ENCODE data around the gene TMCC2. TPM values are rescaled to one million over a fixed set of nuclear protein-coding genes. Genes with fewer than 3 reads are reported as not detected.

The TMCC2 gene
- total RNA-seq, 2 experiments from 2014 or later: 0.52 to 0.64 TPM

- H3K36me3 Mint-ChIP-seq (ENCODE audit: low read depth): no peaks in the 10 kb centered on the region
- no peaks in the 10 kb centered on the region for H3K27me3 Mint-ChIP-seq
- POLR2A ChIA-PET: no interaction called here
- DNase-seq: no peak
- CTCF ChIA-PET: interaction anchor here (0.7 to 7.4 kb wide), 4 partner anchors 9 to 186 kb away, joined by 3 to 70 read pairs (median 12); partner anchors contain the start of gene TMCC2
- H3K27ac Mint-ChIP-seq: no peak overlapping the region
- no peak overlapping the region for H3K4me3 Mint-ChIP-seq
- peaks cover 17% of the 10 kb centered on the region for H3K4me1 Mint-ChIP-seq
- no peaks in the 10 kb centered on the region for H3K9me3 Mint-ChIP-seq
Observed at GRCh38 chr1:205247130-205247921, 19.6 kb downstream of the TMCC2 start.

- H3K9me3 Mint-ChIP-seq: no peaks in the 10 kb centered on the region
- H3K27me3 Mint-ChIP-seq: no peaks in the 10 kb centered on the region
- H3K4me1 Mint-ChIP-seq: peaks cover 17% of the 10 kb centered on the region
- DNase-seq: no peak
- H3K4me3 Mint-ChIP-seq: no peak overlapping the region
- no peaks in the 10 kb centered on the region for H3K36me3 Mint-ChIP-seq (ENCODE audit: low read depth)
- POLR2A ChIA-PET: no interaction called here
- CTCF ChIA-PET: interaction anchor here (1.5 to 7.4 kb wide), 2 partner anchors 8 to 11 kb away, joined by 8 to 70 read pairs; no protein-coding TSS in a partner anchor
- no peak overlapping the region for H3K27ac Mint-ChIP-seq
Observed at GRCh38 chr1:205248793-205249601, 21.3 kb downstream of the TMCC2 start.

- DNase-seq: no peak
- peaks cover 17% of the 10 kb centered on the region for H3K4me1 Mint-ChIP-seq
- no peak overlapping the region for H3K4me3 Mint-ChIP-seq
- ChIA-PET POLR2A (interaction anchor here (0.7 kb wide), 1 partner anchor 51 kb away, joined by 3 read pairs; no protein-coding TSS in a partner anchor), CTCF (interaction anchor here (1.2 to 1.5 kb wide), 2 partner anchors 11 to 20 kb away, joined by 3 to 8 read pairs; no protein-coding TSS in a partner anchor)
- no peaks in the 10 kb centered on the region for H3K9me3 Mint-ChIP-seq
- no peaks in the 10 kb centered on the region for H3K27me3 Mint-ChIP-seq
- H3K36me3 Mint-ChIP-seq (ENCODE audit: low read depth): no peaks in the 10 kb centered on the region
- H3K27ac Mint-ChIP-seq: no peak overlapping the region
Observed at GRCh38 chr1:205249651-205250050, 21.9 kb downstream of the TMCC2 start.

- Mint-ChIP-seq H3K36me3 (ENCODE audit: low read depth) (no peaks in the 10 kb centered on the region), H3K4me1 (peaks cover 17% of the 10 kb centered on the region), H3K9me3 (no peaks in the 10 kb centered on the region), H3K27ac (no peak overlapping the region), H3K27me3 (no peaks in the 10 kb centered on the region), H3K4me3 (no peak overlapping the region)
- CTCF ChIA-PET: interaction anchor here (0.6 to 14.4 kb wide), 6 partner anchors 8 to 21 kb away, joined by 3 to 110 read pairs (median 7); no protein-coding TSS in a partner anchor
- no peak for DNase-seq
- POLR2A ChIA-PET: no interaction called here
Observed at GRCh38 chr1:205250699-205251098, 23.0 kb downstream of the TMCC2 start.

DNA sequence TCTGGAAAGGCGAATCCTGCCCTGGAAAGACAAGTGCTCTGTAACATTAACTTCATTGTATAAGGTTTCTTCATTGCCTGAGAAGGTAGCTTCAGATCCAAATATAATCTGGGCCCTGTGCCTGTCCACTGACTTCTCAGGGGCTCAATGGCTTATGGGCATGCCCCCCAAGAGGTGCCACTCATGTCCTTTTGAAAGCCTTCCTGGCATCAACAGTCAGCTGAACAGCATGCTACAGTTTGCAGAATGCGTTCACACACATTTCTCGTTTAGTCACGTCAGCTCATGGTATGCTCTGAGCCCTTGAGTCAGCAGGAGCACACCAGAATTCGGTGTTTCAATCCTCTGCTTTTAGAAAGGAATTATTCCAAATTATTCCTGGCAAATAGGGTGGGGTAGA, 23.8 kb downstream of the TMCC2 start:
- H3K4me1 Mint-ChIP-seq: peaks cover 10% of the 10 kb centered on the region
- H3K9me3 Mint-ChIP-seq: no peaks in the 10 kb centered on the region
- DNase-seq: no peak
- ChIA-PET CTCF (interaction anchor here (1.3 to 14.4 kb wide), 7 partner anchors 9 to 262 kb away, joined by 3 to 110 read pairs (median 6); no protein-coding TSS in a partner anchor), POLR2A (no interaction called here)
- no peak overlapping the region for H3K4me3 Mint-ChIP-seq
- H3K36me3 Mint-ChIP-seq (ENCODE audit: low read depth): no peaks in the 10 kb centered on the region
- H3K27me3 Mint-ChIP-seq: no peaks in the 10 kb centered on the region
- H3K27ac Mint-ChIP-seq: no peak overlapping the region

GRCh38 chr1:205255941-205256780, 28.4 kb downstream of the TMCC2 start:
- Mint-ChIP-seq H3K27me3 (no peaks in the 10 kb centered on the region), H3K27ac (no peak overlapping the region), H3K36me3 (ENCODE audit: low read depth) (no peaks in the 10 kb centered on the region), H3K4me1 (no peaks in the 10 kb centered on the region), H3K4me3 (no peak overlapping the region), H3K9me3 (no peaks in the 10 kb centered on the region)
- peak; percentile 88 for DNase-seq
- POLR2A ChIA-PET: no interaction called here
- CTCF ChIA-PET: interaction anchor here (0.7 to 14.4 kb wide), 40 partner anchors 9 to 284 kb away, joined by 3 to 110 read pairs (median 4); partner anchors contain the start of genes NUAK2, RBBP5 and TMCC2

DNA sequence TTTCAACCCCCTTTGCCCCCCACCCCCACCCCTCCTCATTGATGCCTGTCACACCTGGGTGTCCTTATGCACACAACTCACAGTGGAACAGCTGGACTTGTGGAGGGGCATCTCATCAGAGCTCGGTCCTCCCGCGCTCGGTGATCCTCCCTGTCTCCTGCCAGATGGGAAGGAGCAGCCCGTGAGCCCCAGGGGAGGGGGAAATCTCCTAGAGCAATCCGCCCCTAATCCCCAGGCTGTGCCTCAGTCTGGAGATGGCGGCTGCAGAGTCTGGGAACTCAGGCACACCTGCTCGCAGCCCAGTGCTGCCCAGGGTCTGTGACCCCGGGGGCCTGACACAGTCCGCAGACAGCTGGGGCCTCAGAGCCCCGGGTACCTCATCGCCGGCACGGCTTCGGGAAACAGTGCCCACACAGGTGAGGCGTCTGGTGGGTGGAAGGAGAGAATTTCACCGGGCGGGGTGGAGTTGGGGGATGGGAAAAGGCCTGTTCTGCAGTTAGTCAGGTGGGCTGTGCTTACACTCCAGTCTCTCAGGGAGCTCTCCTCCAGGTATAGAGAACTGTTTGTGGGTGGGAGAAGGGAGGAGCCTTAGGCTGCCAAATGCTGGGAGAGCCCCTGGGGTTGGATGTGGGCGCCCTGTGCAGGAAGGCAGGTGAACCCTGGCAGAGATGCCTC, 29.3 kb downstream of the TMCC2 start:
- no peaks in the 10 kb centered on the region for H3K36me3 Mint-ChIP-seq (ENCODE audit: low read depth)
- no peaks in the 10 kb centered on the region for H3K9me3 Mint-ChIP-seq
- CTCF ChIA-PET: interaction anchor here (0.7 to 14.4 kb wide), 33 partner anchors 8 to 285 kb away, joined by 3 to 110 read pairs (median 5); partner anchors contain the start of genes NUAK2, RBBP5 and TMCC2

GRCh38 chr1:205257735-205258134, 30.0 kb downstream of the TMCC2 start:
- ChIA-PET CTCF (interaction anchor here (0.9 to 14.4 kb wide), 7 partner anchors 12 to 268 kb away, joined by 3 to 110 read pairs (median 9); partner anchors contain the start of gene TMCC2), POLR2A (no interaction called here)
- H3K4me3 Mint-ChIP-seq: no peak overlapping the region
- H3K4me1 Mint-ChIP-seq: peaks cover 10% of the 10 kb centered on the region
- DNase-seq: no peak
- no peaks in the 10 kb centered on the region for H3K36me3 Mint-ChIP-seq (ENCODE audit: low read depth)
- H3K27me3 Mint-ChIP-seq: peaks cover 4% of the 10 kb centered on the region
- H3K27ac Mint-ChIP-seq: no peak overlapping the region
- H3K9me3 Mint-ChIP-seq: no peaks in the 10 kb centered on the region

More for the DNA sequence above, 29.3 kb downstream of the TMCC2 start:
- DNase-seq: no peak
- POLR2A ChIA-PET: no interaction called here
- Mint-ChIP-seq H3K27ac (no peak overlapping the region), H3K4me1 (peaks cover 5% of the 10 kb centered on the region), H3K4me3 (no peak overlapping the region), H3K27me3 (peaks cover 4% of the 10 kb centered on the region)

- no peak overlapping the region for H3K27ac Mint-ChIP-seq
- peaks cover 4% of the 10 kb centered on the region for H3K27me3 Mint-ChIP-seq
- H3K36me3 Mint-ChIP-seq (ENCODE audit: low read depth): no peaks in the 10 kb centered on the region
- no peak for DNase-seq
- H3K9me3 Mint-ChIP-seq: no peaks in the 10 kb centered on the region
- H3K4me1 Mint-ChIP-seq: peaks cover 16% of the 10 kb centered on the region
- no peak overlapping the region for H3K4me3 Mint-ChIP-seq
- CTCF ChIA-PET: interaction anchor here (0.9 to 14.4 kb wide), 7 partner anchors 13 to 269 kb away, joined by 3 to 110 read pairs (median 9); partner anchors contain the start of gene TMCC2
- POLR2A ChIA-PET: no interaction called here
Observed at GRCh38 chr1:205258261-205258691, 30.5 kb downstream of the TMCC2 start.

DNA sequence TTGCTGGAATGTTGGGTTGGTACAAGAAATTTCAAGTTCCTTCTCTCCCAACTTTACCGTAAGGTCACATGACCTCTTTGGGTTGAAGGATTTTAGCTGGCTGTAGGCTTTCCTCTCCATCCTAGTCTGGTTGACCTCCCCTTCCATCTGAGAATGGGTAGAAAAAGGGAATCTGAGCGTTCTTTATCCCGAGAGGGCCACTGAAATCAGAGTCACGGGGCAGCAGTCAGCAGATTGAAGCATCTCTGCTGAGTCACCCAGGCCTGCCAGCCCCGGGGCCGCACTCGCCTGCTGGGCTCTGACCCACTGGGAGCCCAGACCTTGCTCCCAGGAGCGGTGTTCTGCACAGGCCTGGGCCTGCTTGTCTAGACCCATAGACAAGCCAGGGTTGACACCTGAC, 31.0 kb downstream of the TMCC2 start:
- Mint-ChIP-seq H3K27ac (no peak overlapping the region), H3K4me3 (no peak overlapping the region), H3K27me3 (peaks cover 4% of the 10 kb centered on the region), H3K9me3 (no peaks in the 10 kb centered on the region), H3K36me3 (ENCODE audit: low read depth) (no peaks in the 10 kb centered on the region), H3K4me1 (peaks cover 17% of the 10 kb centered on the region)
- no peak for DNase-seq
- CTCF ChIA-PET: interaction anchor here (1.2 to 14.4 kb wide), 6 partner anchors 13 to 269 kb away, joined by 3 to 110 read pairs (median 40); partner anchors contain the start of gene TMCC2
- POLR2A ChIA-PET: no interaction called here

- Mint-ChIP-seq H3K9me3 (no peaks in the 10 kb centered on the region), H3K27ac (no peak overlapping the region), H3K4me1 (peaks cover 17% of the 10 kb centered on the region), H3K27me3 (peaks cover 4% of the 10 kb centered on the region), H3K4me3 (no peak overlapping the region), H3K36me3 (ENCODE audit: low read depth) (no peaks in the 10 kb centered on the region)
- POLR2A ChIA-PET: no interaction called here
- CTCF ChIA-PET: interaction anchor here (1.2 to 14.4 kb wide), 7 partner anchors 12 to 270 kb away, joined by 3 to 110 read pairs (median 9); partner anchors contain the start of gene TMCC2
- DNase-seq: no peak
Observed at GRCh38 chr1:205259324-205259832, 31.6 kb downstream of the TMCC2 start.

Data from activated CD4-positive, alpha-beta T cell treated with anti-CD3 and anti-CD28 coated beads, Interleukin-2, amount 10 ng/mL, durations not matched to agents 7 days and 5 days (primary cell).